Neural progenitor cell (in vitro differentiated cells): Measurements from ENCODE around the gene MX1.

ENCODE experiments used
- EZH2 ChIP-seq: fragments of 200-600 bp; sonication (generic); IDR thresholded peaks from 2 replicates; pipeline ENCODE4 v1.6.1; 2017; ENCODE audit warnings: antibody characterized with exemption, mild to moderate bottlenecking, moderate library complexity
- TF ChIP-seq, protein P1 (sequence below): fragments of 200-600 bp; sonication (generic); IDR thresholded peaks from 2 replicates; pipeline ENCODE4 v1.5.1; 2017; ENCODE audit warnings: antibody characterized with exemption, mild to moderate bottlenecking

- TF ChIP-seq, protein P1, sequence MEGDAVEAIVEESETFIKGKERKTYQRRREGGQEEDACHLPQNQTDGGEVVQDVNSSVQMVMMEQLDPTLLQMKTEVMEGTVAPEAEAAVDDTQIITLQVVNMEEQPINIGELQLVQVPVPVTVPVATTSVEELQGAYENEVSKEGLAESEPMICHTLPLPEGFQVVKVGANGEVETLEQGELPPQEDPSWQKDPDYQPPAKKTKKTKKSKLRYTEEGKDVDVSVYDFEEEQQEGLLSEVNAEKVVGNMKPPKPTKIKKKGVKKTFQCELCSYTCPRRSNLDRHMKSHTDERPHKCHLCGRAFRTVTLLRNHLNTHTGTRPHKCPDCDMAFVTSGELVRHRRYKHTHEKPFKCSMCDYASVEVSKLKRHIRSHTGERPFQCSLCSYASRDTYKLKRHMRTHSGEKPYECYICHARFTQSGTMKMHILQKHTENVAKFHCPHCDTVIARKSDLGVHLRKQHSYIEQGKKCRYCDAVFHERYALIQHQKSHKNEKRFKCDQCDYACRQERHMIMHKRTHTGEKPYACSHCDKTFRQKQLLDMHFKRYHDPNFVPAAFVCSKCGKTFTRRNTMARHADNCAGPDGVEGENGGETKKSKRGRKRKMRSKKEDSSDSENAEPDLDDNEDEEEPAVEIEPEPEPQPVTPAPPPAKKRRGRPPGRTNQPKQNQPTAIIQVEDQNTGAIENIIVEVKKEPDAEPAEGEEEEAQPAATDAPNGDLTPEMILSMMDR: no peak
- TF ChIP-seq EZH2: no peak
These were observed 5.9 kb downstream of the MX1 start for GRCh38 chr21:41431788-41432548.
